Uterus (tissue), 2 donors: ENCODE data around the gene FADS1.

ENCODE experiments used
- CTCF ChIP-seq, 4 experiments: fragments of 200-600 bp in 2 of 4; fragments of 450-650 bp in 2 of 4; sonication (generic) in 2 of 4; IDR thresholded peaks; one replicate each; pipeline ENCODE4 v1.5.1; 2016 to 2019; ENCODE audit warnings: antibody characterized with exemption in 4 of 4, mild to moderate bottlenecking in 2 of 4, moderate library complexity in 1 of 4
- POLR2A ChIP-seq, 2 donors: fragments of 450-650 bp; IDR thresholded peaks; one replicate each; pipeline ENCODE4 v1.6.1; 2016; ENCODE audit warnings: antibody characterized with exemption in 2 of 2, mild to moderate bottlenecking in 1 of 2, moderate library complexity in 1 of 2

- TF ChIP-seq CTCF (IDR thresholded peaks at IDR 0.05) = no peak
- no peak for TF ChIP-seq POLR2A (IDR thresholded peaks at IDR 0.05)
Measured at GRCh38 chr11:61794579-61794978, 22.2 kb downstream of the FADS1 start.
